HG02970 (cell line): ENCODE data around the gene LEPR.
A peak's percentile ranks its signal among the peaks of the same experiment; 100 is the strongest.
"Not testable (repeated sequence)": the region's sequence is repeated elsewhere in the genome, so short reads cannot be mapped to it uniquely, and the experiment has no call there.

Experiments
- ATAC-seq: cut with Tn5 transposase; IDR thresholded peaks from one replicate; pipeline ENCODE4 v1.9.1; 2021; ENCODE audit warnings: mild to moderate bottlenecking, moderate library complexity, moderate number of reproducible peaks; ENCODE audit not compliant: unreplicated experiment, low FRiP score

LEPR gene, protein sequence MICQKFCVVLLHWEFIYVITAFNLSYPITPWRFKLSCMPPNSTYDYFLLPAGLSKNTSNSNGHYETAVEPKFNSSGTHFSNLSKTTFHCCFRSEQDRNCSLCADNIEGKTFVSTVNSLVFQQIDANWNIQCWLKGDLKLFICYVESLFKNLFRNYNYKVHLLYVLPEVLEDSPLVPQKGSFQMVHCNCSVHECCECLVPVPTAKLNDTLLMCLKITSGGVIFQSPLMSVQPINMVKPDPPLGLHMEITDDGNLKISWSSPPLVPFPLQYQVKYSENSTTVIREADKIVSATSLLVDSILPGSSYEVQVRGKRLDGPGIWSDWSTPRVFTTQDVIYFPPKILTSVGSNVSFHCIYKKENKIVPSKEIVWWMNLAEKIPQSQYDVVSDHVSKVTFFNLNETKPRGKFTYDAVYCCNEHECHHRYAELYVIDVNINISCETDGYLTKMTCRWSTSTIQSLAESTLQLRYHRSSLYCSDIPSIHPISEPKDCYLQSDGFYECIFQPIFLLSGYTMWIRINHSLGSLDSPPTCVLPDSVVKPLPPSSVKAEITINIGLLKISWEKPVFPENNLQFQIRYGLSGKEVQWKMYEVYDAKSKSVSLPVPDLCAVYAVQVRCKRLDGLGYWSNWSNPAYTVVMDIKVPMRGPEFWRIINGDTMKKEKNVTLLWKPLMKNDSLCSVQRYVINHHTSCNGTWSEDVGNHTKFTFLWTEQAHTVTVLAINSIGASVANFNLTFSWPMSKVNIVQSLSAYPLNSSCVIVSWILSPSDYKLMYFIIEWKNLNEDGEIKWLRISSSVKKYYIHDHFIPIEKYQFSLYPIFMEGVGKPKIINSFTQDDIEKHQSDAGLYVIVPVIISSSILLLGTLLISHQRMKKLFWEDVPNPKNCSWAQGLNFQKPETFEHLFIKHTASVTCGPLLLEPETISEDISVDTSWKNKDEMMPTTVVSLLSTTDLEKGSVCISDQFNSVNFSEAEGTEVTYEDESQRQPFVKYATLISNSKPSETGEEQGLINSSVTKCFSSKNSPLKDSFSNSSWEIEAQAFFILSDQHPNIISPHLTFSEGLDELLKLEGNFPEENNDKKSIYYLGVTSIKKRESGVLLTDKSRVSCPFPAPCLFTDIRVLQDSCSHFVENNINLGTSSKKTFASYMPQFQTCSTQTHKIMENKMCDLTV

DNA sequence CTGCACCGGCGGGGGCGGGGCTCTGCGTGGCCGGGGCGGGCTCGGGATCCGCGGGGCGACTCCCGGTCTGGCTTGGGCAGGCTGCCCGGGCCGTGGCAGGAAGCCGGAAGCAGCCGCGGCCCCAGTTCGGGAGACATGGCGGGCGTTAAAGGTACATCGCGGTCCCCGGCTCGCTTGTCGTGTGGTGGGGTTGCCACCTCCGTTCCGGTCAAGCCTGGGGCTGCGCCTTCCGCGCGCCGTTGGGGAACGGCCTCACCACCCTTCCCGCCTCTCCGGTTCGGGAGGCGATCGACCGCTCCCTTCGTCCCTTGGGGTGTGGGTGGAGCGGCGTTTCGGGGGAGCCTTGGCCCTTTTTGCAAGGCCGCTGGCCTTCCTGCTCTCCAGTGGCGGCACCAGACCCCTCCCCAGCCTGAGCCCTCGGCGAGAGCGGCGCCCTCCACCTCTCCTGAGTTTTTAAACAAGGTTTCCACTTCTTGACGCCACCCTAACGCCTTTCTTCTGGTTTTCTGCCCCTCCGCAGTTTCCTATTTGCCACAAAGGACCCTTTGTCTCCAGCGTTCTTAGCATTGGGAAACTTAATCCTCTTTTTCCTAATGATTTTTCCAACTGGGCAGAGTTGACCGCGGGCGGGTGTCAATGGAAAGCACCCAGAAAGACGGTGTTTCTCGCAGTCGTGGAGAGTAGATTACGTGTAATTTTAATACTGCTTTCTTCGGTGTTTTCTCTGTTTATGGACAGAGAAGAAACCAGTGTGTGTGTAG is at the start of gene LEPR, which contains the start of gene LEPROT:
TSS of gene LEPR (plus strand) at position 79 of the 761 bp plus-strand sequence. CDS start 144,898 bp downstream, outside the sequence.
TSS of gene LEPROT (plus strand) at position 79 of the 761 bp plus-strand sequence. CDS start at position 136, 57 bp downstream.
- peak; percentile 67 for ATAC-seq

DNA sequence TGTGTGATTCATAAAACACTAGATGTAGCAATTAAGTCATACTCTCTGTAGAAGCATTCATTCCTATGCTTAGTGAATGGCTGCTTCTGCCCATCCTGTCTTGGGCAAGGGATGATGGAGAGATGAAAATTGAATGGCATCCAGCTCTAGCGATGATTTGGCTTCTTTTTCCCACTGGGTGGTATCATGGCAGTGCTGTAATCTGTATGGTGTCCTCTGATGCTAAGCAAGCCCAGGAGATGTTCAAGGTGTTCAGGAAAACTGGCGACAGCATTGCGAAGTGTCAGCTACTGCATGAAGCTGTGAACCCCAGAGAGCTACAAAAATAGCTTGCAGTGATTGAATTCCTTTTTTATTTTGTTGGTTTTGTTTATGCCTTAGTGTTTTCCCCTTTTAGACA is 48.9 kb upstream of the LEPR start:
- ATAC-seq = no peak

DNA sequence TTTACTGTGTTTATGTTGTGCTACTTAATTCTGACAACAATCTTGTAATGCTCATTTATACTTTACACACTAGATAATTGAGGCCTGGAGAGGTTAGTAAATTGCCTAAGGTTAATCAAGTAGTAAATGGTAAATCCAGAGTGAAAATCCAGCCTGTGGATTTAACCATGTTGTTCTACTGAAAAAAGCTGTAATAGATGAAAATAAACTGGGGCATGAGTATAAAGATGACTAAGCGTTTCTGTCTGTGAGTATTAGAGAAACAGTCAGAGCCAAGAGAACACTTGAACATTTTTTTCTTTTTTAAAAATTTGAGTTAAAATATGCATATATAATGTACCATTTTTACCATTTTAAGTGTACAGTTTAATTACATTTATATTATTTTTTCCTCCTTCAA is 47.9 kb upstream of the LEPR start:
- no peak for ATAC-seq

DNA sequence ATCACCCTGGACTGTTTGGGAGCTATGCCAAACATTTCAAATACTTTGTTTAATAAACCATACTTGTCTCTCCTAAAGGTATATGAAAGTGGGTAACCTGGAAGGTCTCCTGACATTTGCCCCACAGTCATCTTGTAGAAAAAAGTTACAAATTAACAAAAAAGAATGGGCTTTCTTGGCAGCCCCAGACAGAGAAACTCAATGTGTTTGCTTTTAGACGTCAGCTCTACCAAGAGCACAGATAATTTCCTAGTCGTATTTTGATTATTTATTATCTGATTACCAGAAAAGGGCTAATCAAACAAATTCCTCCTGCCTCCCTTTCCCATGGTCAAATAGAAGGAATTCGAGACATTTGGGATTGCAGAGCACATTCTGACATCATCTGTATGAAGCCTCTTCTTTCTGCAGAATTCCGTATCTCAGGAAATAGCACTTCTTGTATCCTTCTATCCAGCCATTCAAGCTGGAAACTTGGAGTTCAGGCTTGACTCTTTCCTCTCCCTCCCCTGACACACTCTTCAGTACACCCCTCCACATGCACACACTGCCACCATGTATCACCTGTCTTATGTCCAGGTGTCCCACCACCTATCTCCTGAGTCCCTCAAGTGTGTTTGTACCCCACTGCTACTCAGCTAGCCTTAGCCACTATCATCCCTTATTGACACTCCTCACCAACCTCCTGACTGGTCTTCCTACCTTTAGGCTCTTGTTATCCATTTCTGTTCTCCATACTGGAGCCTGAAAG is 42.8 kb upstream of the LEPR start:
- ATAC-seq = no peak

DNA sequence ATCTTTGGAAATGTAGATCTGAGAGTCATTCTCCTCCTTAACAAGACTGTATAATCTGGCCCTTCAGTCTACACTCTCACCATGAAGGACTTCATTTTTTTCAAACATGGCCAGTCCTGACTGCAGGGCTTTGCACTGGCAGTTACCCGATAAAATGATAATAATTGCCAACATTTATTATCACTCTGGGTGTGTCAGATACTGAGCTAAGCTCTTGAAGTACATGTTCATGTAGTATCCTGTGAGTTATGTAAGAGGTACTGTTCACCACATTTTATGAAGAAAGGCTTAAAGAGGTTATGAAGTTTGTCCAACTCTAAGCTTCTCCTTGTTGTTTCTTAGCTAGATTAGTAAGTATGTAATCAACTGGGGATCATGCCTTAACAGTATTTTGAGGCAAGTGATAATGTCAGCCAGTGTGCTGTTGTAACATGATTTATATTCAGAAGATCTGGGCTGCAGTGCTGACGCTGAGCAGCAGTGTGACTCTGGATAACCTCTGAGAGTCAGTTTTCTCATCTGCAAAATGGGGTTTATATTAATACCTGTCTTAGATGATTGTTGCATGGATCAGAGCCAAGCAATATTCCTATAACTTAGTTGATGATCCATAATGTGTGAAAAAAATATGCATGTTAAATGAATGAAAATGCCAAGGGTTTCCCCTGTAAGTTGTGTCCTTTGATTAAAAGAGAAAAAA is 42.1 kb upstream of the LEPR start:
- ATAC-seq = no peak

DNA sequence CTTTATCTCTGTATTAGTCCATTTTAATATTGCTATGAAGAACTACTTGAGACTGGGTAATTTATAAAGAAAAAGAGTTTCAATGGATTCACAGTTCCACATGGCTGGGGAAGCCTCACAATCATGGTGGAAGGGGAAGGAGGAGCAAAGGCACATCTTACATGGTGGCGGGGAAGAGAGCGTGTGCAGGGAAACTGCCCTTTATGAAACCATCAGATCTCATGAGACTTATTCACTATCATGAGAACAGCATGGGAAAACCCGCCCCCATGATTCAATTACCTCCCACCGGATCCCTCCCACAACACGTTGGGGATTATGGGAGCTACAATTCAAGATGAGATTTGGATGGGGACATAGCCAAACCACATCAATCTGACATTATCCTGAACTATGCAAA is 36.0 kb upstream of the LEPR start:
- ATAC-seq = not testable (repeated sequence)

DNA sequence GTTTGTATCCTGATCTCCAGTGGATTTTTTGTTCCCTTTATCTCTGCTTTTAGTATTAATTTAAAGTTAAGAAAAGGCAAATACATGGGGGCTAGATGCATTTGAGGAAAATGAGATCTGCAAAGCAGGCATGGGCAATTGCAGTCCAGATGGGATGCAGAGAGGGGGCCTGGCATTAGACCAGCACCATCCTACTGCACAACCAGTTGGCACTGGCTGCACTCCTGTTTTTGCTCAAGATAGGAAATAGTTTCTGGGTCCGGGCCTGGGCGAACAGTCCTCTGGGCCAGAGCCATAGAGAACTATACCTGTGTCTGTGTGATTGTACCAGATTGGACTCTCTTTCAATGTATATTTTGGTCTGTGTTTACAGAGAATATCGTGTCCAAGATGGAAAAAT is 34.0 kb upstream of the LEPR start:
- no peak for ATAC-seq

DNA sequence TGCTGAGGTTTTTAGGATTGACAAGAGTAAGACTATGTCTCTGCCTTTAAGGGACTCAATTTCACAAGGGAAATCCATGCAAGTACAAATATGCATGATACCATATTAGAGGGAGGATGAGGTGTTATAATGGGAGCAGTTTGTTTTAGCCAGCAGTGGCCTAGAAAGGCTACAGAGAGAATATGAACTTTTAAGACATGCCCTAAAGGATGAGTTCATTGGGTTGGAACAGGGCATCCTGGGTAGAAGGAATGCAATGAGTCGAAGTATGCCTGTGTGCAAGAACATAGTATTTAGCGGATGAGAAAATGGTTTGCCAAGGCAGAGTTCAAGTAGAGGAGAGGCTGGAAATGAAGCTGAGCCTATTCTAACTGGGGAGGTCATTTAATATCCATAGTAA is 32.6 kb upstream of the LEPR start:
- no peak for ATAC-seq

DNA sequence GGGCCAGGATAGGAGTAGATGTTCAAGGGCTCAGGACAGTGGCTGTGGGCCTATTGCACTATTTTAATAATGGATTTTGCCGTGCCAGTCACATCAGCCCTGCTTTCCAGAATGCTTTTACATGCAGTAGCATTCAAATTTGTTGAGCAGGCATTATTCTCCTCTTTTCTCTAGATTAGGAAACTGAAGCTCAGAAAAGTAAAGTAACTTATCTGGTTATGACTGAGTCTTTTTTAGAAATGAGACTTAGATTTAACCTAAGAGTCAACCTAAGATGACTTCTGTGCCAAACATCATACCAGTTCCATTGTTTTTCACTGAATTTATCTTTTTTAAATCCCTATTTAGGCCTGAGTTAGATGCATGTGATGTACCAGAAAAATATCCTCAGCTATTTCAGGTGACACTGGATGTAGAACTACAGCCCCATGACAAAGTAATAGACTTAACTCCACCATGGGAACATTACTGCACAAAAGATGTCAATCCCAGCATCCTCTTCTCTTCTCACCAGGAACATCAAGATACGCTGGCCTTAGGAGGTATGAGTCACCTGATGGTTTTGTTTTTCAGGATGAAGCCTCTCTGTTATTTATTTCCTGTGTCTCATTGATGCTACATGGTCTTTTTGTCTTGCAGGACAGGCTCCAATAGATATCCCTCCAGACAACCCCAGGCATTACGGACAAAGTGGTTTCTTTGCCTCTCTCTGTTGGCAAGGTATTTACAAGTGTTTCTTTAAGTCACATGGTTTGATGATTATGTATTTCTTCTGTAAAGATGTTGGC is 31.4 kb upstream of the LEPR start:
- no peak for ATAC-seq

DNA sequence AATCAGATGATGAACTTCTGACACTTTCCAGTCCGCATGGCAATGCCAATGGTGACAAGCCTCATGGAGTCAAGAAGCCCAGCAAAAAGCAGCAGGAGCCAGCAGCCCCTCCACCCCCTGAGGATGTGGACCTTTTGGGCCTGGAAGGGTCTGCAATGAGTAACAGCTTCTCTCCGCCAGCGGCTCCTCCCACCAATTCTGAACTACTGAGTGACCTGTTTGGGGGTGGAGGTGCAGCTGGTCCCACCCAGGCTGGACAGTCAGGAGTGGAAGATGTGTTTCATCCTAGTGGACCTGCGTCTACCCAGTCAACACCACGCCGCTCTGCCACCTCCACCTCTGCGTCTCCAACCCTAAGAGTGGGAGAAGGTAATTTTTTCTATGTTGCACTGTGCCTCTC is 28.0 kb upstream of the LEPR start:
- ATAC-seq = no peak

DNA sequence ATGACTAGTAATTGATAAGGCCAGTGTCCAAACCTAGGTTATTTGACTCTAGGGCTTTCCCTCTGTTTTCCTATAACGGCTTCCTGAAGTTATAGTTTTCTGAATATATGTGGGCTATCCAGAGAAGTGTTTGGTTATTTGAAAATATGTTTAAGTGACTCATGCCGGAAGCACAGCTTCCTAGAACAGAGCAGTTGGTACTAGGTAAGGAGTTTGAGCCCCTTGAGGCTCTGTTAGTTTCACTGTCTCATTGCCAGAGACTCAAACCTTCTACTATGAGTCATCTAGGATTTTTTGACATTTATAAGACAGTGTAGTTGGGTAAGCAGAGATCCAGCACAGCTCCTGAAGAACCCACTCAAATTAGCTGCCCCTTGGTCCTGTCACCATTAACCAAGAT is 27.1 kb upstream of the LEPR start:
- peak; percentile 89 for ATAC-seq

DNA sequence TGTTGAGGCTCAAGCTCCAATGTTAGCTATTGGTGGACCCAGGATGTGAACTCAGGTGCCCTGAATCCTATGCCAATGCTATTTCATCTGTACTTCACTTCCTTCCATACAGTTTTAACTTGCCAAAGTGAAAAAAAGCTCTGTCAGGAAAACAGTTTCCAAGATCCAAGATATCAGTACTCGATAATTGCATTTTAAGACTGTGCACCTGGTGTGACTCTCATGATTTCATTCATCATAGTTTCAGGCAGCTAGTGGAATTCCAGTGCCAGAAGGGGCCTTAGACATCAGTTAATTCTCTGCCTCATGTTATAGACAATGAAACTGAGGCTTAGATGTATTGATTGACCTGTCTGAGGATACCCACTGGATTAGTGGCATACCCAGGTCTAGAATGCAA is 26.5 kb upstream of the LEPR start:
- no peak for ATAC-seq

DNA sequence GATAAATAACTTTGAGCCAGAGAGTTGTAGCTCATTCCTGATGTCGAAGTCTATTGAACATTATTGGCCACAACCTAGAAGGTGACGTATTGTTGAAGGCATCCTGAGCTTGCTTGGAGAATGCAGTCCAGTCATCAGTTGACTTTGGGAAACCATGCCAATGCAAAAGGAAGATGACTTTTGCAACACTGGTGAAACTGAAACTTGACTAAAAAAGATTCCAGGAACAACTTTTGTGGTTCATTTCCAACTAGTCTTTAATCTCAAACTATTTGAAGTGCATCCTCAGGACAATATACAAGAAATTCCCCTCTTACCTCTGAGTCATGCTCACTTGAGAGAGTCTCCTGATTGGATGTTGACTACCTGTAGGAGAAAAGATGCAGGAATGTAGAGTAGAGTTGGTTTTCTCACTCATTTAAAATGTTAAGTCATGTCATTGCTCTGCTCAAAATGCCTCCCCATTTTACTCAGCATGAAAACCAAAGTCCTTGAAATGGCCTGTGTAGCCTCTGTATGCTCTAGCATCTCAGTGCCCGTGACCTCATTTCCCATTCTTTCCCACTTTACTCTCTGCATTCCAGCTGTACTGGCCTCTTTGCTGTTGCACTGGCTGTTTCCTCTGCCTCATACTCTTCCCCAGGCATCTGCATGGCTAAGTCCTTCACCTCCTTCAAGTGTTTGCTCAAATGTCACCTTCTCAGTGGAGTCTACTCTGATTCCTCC is 24.4 kb upstream of the LEPR start:
- no peak for ATAC-seq

DNA sequence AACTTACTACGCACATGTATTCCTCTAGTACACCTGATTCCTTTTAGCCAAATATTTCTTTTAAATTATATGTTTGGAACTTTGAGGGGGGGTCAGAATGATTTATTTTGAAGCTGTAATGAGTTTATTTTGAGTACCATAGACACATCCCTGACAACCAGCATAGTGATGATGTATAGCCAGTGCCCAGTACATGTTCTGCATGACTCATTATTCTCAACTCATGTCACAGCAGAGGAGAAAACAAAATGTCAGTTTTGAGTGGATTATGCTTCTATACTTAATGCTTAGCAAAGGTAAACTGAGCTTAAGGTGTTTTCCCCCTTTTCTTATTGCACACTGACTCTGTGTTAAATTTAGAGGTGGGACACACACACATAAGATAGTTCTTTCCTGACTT is 22.4 kb upstream of the LEPR start:
- ATAC-seq = no peak

DNA sequence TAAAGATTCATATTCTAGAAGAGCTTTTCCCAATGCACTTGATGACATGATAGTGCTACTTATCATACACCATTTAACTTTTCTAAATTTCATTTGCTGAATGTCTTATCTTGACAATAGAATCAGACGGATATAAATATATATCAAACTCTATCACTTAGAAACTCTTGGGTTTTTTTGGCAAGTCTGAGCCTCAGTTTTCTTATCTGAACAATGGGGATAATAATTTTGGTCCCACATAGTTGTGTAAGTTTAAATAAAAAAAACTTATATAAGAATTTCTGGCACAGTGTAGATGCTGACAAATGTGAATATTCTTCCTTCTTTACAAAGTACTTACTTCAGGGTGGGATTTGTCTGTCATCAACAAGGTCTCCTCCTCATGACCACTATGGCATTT is 21.5 kb upstream of the LEPR start:
- no peak for ATAC-seq

DNA sequence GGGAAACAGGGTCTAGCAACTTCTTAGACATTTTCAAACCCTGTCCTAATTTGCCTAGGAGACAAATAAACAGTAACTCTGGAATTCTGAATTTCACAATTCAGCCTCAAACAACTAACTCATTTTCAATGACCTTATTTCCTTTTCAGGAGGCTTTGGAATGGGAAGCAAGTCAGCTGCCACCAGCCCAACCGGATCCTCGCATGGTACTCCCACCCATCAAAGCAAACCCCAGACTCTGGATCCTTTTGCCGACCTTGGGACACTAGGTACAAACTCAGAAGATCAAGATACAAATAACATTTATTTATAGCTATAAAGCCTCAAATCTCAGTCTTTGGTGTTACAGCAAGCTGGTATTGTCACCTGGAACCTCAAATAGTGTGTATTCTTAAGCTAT is 18.9 kb upstream of the LEPR start:
- no peak for ATAC-seq

DNA sequence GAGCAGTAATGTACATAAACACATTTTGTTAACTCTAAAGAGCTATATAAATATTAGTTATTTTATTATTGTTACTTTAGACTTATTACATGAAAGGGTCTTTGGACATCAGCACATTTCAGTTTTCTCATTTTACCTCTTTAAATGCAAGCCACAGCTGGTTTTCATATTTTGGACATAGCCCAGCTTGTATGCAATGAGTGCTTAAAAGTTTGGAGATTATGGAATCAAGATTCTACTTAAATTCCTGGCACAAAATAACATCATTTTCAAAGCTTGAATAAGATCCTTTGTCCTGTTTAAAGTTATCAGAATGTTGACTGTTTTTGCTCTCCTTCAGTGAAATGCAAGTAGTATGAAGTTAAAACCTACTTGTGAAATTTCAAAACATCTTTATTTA is 15.5 kb upstream of the LEPR start:
- no peak for ATAC-seq
